NK-92 (cell line): ENCODE measurements around the gene JSRP1.

Source experiments
- DNase-seq: peaks from one replicate; lab custom pipeline; 2025; ENCODE audit not compliant: unreplicated experiment; lab: John Stamatoyannopoulos, UW

The JSRP1 gene

DNA sequence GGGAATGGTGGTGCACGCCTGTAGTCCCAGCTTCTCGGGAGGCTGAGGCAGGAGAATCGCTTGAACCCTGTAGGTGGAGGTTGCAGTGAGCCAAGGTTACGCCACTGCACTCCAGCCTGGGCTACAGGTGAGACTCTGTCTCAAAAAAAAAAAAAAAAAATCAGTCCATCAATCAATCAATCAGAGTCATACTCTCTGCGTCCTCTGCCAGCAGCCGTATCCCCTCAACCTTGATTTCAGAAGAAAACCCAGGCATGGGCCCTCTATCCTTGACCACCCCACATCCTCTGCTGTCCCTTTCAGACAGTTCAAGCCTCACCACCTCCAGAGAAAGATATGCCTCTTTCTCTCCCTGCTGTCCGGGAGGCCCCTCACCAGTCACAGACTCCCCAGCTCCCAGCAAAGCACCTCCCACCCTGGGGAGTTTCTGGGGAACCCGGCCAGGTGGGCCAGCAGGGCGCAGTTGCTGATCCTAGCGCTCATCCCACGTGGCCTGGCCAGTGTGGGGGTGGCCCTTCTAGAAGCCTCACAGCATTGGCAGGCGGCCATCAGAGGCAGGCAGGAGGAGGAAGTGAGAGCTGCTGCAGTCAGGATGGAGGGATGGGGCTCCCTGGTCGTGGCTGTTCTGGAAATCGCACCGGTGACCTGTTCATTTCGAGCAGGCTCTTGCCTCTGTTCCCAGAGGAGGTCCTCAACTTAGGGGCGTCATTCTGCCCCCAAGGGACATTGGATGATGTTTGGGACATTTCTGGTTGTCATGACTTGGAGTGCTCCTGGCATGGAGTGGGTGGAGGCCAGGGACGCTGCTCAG is 10.2 kb upstream of the JSRP1 start:
- no peak for DNase-seq

DNA sequence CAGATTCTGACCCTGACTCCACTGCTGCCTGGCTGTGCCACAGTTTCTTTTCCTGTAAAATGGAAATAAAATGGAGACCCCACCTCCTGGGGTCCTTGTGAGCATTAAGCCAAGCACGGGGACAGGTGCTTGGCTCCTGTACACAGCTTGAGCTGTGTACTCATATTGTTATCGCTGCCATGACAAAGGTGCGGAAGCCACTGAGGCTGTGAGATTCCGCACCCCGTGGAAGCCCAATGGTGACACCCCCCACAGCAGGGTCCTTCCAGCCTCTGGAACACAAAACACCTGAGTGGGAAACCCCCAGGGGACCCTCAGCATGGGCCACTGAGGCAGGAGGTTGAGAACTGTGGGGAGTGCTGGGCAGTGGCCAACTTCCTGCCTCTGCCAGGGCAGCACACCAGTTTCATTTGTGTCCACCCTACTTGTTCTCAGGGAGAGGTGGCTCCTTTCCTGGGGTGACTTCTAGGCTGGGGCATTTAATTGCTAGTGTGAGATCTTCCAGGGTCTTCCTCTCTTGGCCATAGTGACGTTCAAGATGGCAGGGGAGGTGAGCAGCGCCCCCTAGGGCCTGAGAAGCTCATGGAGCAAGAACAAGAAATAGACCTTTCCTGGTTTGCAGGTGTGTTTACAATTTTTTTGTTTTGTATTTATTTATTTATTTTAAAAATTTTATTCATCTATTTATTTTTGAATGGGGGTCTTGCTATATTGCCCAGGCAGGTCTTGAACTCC is 5.4 kb upstream of the JSRP1 start:
- DNase-seq, result no peak

DNA sequence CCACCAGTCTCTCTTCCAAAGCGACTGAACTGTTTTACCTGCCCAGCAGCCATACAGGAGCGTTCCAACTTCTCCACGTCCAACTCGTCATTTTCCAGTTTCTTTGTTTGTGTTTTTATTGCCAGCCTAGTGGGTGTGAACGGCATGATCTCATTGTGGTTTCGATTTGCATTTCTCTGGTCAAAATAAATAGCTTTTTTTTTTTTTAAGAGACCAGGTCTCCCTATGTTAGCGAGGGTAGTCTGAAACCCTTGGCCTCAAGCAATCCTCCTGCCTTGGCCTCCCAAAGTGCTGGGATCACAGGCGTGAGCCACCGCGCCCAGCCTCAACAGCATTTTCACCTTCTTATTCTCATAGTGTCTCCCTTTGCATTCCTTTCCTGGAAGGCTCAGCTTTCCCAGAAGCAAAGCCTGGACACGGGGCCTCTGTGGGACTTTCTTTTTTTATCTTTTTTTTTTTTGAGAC is 4.2 kb upstream of the JSRP1 start:
- DNase-seq, result no peak

DNA sequence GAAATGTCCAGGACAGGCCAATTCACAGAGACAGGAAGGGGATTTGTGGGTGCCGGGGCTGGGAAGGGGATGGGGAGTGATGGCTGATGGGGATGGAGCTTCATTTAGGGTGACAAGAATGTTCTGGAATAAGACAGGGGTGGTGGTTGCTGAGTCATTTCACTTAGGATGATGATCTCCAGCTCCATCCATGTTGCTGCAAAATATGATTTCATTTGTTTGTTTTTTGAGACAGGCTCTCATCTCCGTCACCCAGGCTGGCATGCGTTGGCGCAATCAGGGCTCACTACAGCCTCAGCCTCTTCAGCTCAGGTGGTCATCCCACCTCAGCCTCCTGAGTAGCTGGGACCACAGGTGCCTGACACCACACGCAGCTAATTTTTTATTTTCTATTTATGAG is 3.1 kb upstream of the JSRP1 start:
- no peak for DNase-seq

DNA sequence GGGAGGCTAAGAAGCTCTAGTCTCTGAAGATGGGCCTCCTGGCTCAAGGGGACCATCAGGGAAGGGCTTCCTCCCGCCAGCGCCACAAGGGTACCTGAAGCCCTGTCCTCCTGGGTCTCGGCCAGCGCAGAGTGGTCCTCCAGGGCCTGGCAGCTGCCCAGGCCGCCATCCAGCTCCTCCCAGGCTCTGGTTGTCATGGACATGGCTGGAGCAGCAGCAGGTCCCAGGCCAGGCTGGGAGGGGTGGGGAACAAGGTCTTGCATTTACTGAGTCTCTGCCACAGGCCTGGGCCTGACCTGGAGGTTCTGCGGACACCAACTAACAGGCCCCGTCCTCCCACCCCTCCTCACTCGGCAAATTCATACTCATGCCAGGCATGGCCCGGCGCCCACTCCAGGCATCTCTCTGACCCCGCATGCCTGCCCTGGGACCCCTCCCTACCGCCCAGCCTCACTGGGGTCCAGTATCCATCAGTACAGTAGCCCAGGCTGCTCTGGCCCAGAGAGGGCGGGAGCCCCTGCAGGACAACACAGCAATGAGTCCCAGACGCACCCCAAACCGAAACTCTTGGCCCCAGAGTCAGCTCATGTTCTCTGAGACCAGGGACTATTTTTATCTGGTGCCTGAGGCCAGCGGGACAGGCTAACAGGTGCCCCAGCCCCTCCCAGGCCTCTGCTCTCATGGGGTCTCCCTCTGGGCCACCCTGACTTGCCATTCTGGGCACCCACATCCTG is 938 bp downstream of the JSRP1 start:
- no peak for DNase-seq

DNA sequence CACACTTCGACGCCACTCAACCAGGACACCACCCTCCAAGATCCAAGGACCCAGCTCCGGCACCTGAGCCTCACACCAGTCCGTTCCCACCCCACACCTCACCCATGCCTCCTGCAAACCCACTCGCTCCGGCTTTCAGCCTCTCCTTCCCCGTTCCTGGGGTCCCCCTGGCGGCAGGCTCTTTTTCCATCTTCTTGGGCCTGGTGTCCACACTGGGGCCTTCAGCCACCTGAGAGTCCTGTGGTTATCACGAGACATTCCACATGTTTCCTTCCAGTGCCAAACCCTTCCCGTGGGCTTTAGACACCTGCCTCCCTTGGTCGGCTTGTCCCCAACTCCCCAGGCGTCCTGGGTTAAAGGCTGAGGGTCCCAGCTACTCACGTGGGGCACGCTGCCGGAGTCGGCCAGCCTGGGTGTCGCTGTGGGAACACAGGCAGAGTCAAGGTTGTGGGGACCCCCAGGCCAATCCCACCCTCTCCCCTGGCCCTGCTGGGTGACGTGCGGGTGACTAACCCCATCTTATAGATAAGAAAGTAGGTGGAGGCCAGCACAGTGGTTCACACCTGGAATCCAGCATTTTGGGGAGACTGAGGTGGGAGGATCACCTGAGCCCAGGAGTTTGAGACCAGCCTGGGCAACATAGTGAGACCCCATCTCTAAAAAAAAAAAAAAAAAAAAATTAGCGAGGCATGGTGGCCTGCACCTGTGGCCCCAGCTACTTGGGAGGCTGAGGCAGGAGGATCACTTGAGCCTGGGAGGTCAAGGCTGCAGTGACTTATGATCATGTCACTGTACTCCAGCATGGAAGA is 1.9 kb downstream of the JSRP1 start:
- DNase-seq, result no peak

DNA sequence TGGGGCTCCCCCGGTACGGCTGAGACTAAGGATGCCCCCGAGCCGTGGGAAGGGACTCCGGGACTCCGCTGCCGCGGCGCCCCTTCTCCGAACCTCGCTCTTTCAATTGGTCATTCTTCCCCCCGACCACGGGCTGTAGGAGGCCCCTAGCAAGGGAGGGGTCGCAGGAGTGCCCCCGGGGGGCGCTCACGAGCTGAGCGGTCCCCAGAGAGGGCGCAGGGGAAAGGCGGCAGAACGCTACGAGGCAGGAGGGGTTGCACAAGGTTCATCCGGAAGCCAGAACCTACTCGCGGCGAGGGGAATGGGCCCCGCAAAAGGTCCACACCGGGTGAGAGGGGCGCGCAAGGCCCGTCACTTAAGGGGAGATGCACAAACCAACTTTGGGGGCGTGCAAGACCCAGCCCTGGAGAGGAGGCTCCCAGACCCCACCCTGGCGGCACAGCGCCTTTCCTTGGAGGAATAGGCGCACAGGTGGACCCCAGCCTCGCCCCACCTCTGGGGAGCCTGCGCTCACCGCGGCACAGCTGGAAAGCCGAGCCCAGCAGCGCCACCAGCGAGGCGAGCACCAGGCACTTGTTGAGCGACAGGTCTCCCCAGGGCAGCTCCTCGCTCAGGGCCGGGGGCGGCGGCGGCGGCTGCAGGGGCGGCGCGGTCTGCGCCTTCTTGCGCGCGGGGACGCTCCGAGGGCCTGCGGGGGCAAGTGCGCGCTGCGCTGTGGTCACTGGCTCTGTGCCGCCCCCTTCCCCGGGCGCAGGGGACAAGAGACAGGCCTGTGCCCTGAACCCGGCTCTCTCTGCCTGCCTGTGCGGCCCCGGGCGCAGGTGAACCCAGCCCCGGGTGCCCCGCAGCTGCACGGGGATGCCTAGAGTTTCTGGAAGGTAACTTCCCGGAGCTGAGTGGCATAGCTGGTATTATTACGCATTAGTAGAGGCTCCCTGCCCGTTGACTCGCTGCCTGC is 2.8 kb downstream of the JSRP1 start:
- DNase-seq, result no peak

DNA sequence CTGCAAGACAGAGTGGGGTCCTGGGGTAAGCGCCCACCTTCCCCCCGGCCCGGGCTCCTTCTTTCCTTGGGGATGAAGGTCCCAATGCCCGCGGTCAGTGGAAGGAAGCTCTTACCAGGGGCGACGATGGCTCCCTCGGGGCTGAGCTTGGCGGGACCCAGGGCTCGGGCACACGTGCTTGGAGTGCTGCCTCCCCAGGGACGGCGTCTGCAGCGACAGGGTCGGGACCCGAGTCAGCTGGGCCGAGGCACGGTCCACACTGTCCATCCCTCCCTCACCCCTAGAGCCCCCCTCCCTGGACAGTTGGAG is 3.5 kb downstream of the JSRP1 start:
- no peak for DNase-seq

DNA sequence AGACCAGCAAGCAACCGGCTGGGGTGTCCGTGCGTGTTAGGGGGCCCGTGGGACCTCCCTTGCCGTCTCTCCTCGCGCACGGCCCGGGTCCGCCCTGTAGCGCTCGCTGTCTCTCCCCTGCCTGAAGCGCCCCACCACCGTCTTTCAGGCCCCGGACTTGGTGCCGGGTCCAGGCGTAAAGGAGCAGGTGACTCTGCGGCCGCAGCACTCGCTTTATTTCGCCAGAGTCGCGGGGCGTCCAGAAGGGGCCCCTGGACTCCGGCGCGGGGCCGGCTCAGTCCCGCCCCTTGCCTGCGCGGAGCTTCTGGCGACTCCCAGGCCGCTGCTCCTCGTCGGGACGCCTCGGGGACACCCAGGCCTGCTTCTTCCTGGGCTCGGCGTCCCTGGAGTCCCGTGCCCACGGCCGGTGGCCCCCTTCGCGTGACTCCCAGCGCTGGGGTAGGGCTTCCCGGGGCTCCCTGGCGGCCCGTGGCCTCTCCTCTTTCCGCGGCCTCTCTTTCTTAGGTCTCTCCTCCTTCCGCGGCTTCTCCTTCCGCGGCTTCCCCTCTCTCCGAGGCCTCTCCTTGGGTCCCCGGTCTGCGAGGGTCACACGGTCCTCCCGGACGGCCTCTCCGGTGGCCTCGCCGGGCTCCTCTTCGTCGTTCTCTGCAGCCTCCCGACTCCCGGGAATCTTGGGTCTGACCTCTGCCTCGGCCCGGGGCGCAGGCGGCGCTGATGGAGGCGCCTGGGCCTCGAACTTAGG is 4.0 kb downstream of the JSRP1 start:
- DNase-seq, result no peak

DNA sequence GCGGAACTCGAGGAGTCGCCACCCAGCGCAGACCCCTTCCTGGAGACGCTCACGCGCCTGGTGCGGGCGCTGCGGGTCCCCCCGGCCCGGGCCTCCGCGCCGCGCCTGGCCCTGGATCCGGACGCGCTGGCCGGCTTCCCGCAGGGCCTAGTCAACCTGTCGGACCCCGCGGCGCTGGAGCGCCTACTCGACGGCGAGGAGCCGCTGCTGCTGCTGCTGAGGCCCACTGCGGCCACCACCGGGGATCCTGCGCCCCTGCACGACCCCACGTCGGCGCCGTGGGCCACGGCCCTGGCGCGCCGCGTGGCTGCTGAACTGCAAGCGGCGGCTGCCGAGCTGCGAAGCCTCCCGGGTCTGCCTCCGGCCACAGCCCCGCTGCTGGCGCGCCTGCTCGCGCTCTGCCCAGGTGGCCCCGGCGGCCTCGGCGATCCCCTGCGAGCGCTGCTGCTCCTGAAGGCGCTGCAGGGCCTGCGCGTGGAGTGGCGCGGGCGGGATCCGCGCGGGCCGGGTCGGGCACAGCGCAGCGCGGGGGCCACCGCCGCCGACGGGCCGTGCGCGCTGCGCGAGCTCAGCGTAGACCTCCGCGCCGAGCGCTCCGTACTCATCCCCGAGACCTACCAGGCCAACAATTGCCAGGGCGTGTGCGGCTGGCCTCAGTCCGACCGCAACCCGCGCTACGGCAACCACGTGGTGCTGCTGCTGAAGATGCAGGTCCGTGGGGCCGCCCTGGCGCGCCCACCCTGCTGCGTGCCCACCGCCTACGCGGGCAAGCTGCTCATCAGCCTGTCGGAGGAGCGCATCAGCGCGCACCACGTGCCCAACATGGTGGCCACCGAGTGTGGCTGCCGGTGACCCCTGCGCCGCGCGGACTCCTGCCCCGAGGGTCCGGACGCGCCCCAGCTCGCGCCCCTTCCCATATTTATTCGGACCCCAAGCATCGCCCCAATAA is 4.8 kb downstream of the JSRP1 start:
- DNase-seq, result no peak

DNA sequence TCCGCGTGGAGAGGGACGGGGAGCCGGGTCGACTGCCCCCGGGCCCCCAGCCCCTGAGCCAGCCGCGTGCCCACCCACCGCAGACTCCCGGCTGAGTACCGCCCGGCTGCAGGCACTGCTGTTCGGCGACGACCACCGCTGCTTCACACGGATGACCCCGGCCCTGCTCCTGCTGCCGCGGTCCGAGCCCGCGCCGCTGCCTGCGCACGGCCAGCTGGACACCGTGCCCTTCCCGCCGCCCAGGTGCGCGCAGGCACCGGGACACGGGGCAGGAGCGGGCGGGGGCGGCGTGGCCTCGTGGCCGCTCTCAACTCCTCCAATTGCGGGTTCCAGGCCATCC is 5.5 kb downstream of the JSRP1 start:
- DNase-seq, result no peak

DNA sequence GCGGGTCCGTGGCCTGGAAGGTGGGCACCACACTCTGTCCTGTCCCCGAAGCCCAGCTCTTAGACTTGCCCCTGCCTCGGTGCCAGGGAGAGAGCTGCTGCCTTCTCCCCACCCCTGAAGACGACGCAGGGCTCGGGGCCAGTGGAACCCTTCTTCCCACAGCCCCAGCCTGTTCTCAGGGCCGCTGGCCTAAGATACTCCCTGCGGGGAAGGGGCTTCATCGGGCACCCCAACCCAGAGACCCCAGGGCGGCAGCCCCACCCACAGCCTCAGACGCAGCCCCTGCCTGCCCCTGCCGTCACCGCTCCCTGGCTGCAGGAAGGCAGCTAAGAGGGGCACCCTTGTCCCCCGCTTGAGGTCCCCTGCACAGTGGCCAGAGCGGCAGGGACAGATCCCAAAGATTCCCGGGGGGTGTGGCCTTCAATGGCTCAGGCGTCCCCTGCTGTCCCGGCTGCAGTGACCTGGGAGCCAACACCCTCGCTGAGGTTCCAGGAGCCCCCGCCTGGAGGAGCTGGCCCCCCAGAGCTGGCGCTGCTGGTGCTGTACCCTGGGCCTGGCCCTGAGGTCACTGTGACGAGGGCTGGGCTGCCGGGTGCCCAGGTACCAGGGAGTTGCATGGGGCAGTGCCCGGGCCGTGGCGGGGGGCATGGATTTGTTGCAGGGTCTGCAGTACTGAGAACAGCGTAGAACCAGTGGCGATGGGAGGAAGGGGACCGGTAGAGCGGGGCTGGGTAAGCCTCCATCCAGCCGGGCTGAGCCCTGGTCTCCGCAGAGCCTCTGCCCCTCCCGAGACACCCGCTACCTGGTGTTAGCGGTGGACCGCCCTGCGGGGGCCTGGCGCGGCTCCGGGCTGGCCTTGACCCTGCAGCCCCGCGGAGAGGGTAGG is 6.1 kb downstream of the JSRP1 start:
- no peak for DNase-seq

DNA sequence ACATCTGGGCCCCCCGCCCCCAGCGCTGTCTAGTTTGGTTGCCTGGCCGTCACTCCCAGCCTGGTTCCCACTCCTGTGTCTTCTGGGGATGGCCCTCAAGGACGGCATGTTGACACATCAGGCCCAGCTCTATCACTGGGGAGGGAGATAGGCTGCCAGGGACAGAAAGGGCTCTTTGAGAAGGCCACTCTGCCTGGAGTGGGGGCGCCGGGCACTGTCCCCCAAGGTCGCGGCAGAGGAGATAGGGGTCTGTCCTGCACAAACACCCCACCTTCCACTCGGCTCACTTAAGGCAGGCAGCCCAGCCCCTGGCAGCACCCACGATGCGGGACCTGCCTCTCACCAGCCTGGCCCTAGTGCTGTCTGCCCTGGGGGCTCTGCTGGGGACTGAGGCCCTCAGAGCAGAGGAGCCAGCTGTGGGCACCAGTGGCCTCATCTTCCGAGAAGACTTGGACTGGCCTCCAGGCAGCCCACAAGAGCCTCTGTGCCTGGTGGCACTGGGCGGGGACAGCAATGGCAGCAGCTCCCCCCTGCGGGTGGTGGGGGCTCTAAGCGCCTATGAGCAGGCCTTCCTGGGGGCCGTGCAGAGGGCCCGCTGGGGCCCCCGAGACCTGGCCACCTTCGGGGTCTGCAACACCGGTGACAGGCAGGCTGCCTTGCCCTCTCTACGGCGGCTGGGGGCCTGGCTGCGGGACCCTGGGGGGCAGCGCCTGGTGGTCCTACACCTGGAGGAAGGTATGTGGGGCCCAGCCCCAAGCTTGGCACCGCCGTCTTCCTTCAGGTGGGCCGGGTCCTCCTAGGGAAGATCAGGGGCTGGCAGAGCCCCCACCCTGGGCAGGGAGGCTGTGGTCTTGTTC is 7.0 kb downstream of the JSRP1 start, which contains the start of gene AMH:
Gene AMH, plus strand, starts transcription at position 314 of the 857 bp plus-strand sequence. Its CDS starts 10 bp downstream, at position 324.
- no peak for DNase-seq

DNA sequence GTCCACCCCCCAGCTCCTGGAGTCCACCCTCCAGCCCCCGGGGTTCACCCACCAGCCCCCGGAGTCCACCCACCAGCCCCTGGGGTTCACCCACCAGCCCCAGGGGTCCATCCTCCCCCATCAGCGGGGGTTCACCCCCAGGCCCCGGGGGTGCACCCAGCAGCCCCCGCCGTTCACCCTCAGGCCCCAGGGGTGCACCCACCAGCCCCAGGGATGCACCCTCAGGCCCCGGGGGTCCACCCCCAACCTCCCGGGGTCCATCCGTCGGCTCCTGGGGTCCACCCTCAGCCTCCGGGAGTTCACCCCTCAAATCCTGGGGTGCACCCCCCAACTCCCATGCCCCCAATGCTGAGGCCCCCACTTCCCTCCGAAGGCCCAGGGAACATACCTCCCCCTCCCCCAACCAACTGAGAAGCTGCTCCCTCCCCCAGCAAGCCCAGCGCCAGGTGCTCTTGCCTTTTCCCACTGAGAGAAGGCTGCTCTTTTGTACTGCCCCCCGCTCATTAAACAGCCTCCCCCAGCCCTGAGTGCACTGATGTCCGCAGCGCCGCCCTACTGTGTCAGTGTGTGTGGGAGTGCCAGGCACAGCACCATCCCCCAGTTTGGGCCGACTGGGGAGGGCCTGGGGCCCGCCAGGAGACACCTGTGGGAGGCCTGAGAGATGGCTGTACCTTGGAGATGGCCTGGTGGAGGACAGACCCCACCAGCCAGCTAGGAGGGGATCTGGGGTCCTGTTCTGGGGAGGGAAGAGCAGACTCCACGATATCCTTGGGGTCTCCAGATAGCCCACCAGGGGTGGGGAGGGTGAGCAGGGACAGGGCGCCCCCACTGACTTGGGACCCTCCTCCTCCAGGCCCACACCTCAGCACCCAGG is 7.8 kb downstream of the JSRP1 start:
- DNase-seq, result no peak

DNA sequence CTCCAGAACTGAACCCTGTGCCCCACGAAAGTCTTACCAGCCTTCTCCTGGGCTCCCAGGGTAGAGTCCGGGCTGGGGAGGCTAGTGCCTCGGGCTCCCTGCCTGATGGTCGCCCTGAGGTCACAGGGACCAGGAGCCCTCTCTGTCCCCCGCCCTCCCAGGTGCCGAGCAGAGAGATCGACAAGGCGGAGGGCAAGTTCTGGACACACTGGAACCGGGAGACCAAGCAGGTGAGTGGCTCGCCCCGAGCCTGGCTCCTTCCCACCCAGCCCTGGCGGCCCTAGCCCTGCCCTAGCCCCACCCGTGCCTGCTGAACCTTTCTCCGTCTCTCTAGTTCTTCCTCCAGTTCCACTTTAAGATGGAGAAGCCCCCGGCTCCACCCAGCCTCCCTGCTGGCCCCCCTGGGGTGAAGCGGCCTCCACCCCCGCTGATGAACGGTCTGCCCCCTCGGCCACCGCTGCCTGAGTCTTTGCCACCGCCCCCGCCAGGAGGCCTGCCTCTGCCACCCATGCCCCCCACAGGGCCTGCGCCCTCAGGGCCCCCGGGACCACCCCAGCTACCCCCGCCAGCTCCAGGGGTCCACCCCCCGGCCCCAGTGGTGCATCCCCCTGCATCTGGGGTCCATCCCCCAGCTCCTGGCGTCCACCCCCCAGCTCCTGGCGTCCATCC is 8.7 kb downstream of the JSRP1 start:
- no peak for DNase-seq
